Hippocampal formation (tissue), 2 donors: ENCODE measurements around the gene EMC10.

Experiments
- DNase-seq, 2 donors: peaks; one replicate each; lab custom pipeline; 2025; lab: John Stamatoyannopoulos, UW

The EMC10 gene

GRCh38 chr19:50478901-50479715 is 2.8 kb downstream of the EMC10 start:
- DNase-seq, result no peak

GRCh38 chr19:50479761-50480251 is 3.5 kb downstream of the EMC10 start:
- no peak for DNase-seq

- DNase-seq, result no peak
Observed at GRCh38 chr19:50480281-50481111, 4.2 kb downstream of the EMC10 start.

DNA sequence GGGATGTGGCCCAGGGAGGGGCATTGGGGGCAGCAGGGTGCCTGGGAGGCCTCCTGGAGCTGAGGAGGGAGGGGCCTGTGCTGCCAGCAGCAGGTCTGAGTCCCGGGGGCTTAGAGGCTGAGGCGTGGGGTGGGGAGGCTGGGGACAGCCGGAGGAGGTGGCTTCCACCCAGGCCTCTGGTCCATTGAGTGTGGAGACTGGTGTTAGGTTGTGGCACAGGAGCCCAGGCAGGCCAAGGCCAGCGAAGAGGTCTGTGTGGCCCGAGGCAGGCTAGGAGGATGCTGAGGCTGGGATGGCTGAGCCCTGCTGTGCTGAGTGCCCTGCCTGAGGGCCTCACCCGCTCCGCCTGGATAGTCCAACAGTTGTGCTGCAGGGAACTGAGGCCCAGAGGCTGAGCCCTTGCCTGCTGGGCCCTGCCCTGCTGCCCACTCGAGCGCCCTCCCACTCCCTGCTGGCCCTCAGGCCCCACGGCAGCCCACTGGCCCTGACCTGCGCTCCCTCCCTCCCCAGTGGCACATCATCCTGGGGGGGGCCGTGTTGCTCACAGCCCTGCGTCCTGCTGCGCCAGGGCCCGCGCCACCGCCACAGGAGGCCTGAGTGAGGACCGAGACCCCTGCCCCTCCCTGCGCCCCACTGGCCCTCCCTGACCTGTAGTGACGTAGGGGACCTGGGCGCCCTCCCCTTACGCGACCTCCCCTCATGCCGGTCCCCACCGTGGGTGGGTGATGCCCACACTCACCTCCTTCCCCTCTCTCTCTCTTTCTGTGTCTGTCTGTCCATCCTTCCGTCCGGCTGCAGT is 5.2 kb downstream of the EMC10 start:
- no peak for DNase-seq

- DNase-seq, result no peak
Observed at GRCh38 chr19:50482271-50482855, 6.1 kb downstream of the EMC10 start.

DNA sequence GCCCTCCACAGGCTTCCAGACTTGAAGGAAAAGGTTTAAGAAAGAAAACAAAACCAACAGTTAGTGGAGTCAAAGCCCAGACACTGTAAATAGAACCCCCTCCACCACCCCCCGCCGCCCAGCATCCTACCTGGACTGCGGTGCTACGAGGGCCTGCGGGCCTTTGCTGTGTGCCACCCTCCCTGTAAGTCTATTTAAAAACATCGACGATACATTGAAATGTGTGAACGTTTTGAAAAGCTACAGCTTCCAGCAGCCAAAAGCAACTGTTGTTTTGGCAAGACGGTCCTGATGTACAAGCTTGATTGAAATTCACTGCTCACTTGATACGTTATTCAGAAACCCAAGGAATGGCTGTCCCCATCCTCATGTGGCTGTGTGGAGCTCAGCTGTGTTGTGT is 6.6 kb downstream of the EMC10 start:
- DNase-seq, result no peak

DNA sequence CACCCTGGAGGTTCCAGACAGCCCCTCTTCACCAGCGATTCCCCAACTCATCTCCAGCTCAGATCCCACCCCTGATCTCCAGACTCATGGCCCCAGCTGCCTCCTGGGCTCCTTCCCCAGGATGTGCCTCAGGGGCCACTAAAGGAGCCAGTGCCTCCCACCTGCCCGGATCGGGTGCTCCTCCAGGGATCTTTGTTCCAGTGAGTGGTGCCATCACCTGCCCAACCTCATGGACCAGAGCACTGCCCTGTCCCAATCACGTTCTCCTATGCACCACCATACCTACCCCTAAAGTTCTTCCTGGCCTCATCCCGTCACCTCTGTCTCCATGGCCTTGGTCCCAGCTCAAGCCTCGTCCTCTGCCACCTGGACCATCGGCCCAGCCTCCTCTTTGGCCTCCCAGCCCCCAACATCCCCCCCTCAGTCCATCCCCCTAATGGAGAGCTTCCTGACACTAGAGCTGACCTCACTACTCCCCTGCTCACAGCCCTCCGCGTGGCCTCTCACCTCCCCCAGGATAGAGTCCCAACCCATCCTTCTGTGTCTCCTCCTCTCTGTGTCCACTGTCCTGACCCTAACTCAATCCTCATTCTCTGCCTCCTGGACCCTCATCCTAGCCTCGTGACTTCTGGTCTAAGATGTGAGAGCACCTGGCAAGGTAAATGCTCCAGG is 9.1 kb downstream of the EMC10 start:
- DNase-seq, result no peak

GRCh38 chr19:50486823-50487515 is 10.7 kb downstream of the EMC10 start:
- no peak for DNase-seq

DNA sequence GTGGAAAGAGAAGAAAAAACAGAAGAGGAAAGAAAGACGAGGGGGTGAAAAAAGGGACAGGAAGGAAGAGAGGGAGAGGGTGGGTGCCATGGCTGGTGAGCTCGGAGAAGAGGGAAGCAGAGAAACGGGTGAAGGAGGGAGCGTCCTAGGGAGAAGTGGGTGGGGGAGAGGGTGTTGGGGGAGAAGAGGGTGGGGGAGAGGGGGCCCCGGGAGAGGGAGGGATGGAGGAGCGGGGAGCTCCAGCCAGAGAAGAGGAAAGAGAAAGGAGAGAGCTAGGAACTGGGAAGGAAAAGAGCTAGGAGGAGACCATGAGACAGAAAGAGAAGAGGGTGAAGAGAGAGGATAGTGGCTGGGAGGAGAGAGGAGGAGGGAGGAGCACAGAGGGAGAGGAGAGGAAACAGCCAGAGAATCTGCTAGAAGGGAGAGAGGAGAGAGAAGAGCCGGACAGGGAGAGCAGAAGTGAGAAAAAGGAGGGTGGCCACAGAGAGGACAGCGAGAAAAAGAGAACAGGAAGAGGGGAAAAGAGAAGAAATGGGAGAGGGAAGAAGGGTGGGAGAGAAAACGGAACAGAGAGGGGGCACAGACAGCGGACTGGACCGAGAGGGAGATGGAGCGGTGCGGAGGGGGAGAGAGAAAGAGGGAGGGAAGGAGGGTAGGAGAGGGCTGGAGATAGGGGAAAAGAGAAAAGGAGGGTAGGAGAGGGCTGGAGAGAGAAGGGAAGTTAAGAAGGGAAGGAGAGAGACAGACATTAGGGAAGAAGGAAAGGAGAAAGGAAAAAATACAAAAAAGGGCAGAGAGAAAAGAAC is 12.3 kb downstream of the EMC10 start:
- no peak for DNase-seq

DNA sequence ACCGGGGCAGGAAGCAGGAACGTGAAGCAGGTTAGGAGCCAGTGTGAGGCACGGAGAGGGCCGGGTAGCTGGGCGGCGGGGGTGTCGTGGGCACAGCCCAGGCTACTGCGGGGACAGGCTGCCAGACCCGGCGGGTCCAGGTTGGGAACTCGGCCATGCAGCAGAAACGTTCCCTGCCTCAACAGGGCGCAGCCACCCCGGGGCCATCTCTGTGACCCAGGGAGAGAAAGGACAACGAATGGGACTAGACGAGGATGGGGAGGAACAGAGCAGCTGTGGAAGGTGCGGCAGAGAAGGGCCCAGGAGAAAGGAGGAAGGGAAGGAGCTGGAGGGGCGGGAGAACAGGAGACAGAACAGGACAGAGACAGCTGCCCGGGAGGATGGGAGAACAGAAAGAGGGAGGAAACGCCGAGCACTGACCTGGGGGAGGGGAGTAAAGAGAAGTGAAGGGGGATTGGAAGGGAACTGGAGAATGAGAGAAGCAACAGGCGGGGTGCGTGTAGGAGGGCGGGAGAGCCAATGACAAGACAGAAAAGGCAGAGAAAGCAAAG is 13.2 kb downstream of the EMC10 start:
- no peak for DNase-seq

GRCh38 chr19:50490411-50490811 is 14.1 kb downstream of the EMC10 start:
- DNase-seq, result no peak

GRCh38 chr19:50490991-50491472 is 14.7 kb downstream of the EMC10 start:
- DNase-seq, result no peak

DNA sequence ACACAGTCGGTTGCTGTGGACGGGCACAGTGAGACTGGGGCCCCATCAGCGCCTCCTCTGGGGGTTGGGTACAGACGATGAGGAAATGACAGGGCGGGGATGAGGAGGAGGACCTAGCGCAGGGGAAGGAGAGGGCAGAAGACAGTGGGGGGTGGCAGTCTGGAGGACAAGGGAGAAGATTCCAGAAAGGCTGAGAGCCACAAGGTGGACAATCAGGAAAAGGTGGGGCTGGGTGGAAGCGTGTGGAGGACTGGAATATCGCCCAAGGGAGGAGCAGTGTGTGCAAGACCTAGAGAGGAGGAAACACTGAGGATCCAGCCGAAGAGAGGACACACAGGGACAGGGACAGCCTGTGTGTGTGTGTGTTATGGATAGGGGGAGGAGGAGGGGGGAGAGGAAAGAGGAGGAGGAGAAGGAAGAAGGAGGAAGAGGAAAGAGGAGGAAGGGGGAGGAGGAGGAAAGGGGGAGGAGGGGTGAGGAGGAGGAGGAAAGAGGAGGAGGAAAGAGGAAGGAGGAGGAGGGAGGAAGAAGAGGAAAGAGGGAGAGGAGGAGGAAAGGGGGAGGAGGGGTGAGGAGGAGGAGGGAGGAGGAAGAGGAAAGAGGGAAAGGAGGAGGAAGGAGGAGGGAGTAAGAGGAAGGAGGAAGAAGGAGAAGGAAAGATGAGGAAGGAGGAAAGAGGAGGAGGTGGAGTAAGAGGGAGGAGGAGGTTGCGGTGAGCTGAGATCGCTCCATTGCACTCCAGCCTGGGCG is 16.2 kb downstream of the EMC10 start:
- no peak for DNase-seq

DNA sequence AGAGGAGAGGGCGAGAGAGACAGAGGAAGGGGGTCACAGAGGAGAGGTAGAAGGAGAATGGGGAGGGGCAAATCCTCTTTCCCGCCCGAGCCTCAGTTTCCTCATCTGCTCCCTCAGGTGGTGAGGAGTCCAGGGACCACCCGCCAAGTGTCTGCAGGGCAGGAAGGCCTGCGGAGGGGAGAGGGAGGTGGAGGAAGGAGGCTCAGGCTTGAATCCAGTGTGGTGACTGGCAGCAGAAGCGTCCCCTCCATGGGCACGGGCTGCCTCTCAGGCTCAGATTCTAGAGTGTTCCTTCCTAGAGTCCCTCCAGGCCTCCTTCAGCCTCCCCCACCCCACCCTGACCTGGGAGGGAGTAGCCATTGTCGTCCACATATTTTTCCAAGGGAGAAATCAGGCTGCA is 16.9 kb downstream of the EMC10 start:
- no peak for DNase-seq

DNA sequence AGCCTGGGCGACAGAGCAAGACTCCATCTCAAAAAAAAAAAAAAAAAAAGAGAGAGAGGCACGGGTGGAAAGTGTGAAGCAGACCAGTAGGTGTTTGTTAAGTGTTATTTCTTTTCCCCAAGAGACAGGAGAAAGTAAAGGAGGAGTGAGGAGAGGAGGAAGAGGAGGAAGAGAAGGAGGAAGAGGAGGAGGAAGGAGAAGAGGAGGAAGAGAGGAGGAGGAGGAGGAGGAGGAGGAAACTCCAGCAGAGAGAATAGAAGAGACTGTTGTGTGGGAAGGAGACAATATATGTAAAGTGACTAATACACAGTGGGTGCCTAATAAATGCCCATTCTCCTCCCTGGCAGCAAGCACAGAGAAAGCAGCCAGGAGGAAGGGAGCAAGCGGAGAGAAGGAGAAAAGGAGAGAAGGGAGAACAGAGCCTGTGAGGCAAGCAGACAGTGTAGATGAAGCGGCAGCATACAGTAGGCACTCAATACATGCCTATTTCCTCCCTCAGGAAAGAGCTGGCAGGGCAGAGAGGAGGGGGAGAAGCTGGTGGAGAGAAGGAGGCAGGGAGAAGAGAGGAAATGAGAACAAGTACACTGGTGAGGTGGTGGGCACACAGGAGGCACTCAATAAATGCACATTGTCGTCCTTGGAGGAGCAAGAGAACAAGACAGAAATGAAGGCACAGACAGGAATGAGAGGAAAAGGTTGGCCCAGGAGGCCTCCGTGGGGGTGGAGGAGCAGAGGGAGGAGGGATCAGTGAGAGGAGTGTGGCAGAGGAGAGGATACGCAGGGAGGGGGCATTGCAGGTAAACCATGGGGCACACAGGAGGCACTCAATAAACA is 18.1 kb downstream of the EMC10 start:
- DNase-seq, result no peak

- no peak for DNase-seq
Observed at GRCh38 chr19:50495020-50495531, 18.8 kb downstream of the EMC10 start.
